GM21825 (cell line): Measurements from ENCODE around the gene PSMC5.
"Not testable (repeated sequence)": the region's sequence is repeated elsewhere in the genome, so short reads cannot be mapped to it uniquely, and the experiment has no call there.

ENCODE experiments used
- ATAC-seq: cut with Tn5 transposase; IDR thresholded peaks from one replicate; pipeline ENCODE4 v1.9.1; 2021; ENCODE audit warnings: mild to moderate bottlenecking, moderate library complexity; ENCODE audit not compliant: unreplicated experiment

The PSMC5 gene

GRCh38 chr17:63827002-63827800 lies at the start of gene PSMC5, which contains the start of gene FTSJ3:
Gene PSMC5, plus strand, starts transcription at chr17:63827431. Its CDS starts 60 bp downstream, at chr17:63827491.
Gene FTSJ3, minus strand, starts transcription at chr17:63827663. Its CDS starts 761 bp downstream, at chr17:63826902.
- peak; percentile 81 for ATAC-seq

GRCh38 chr17:63780507-63780906 lies 46.7 kb upstream of the PSMC5 start:
- ATAC-seq = no peak

- ATAC-seq = no peak
Observed at GRCh38 chr17:63780928-63781327, 46.3 kb upstream of the PSMC5 start.

- no peak for ATAC-seq
Observed at GRCh38 chr17:63783522-63783921, 43.7 kb upstream of the PSMC5 start.

- no peak for ATAC-seq
Observed at GRCh38 chr17:63785556-63785955, 41.7 kb upstream of the PSMC5 start.

GRCh38 chr17:63786117-63786516 lies 41.1 kb upstream of the PSMC5 start:
- no peak for ATAC-seq

- no peak for ATAC-seq
Observed at GRCh38 chr17:63786971-63787711, 40.1 kb upstream of the PSMC5 start.

GRCh38 chr17:63790057-63790456 lies 37.2 kb upstream of the PSMC5 start:
- no peak for ATAC-seq

- ATAC-seq = no peak
Observed at GRCh38 chr17:63792055-63792729, 35.0 kb upstream of the PSMC5 start.

- ATAC-seq = not testable (repeated sequence)
Observed at GRCh38 chr17:63796375-63796774, 30.9 kb upstream of the PSMC5 start.

- ATAC-seq = no peak
Observed at GRCh38 chr17:63798572-63799106, 28.6 kb upstream of the PSMC5 start.

- no peak for ATAC-seq
Observed at GRCh38 chr17:63800783-63801182, 26.4 kb upstream of the PSMC5 start.

- no peak for ATAC-seq
Observed at GRCh38 chr17:63804328-63804727, 22.9 kb upstream of the PSMC5 start.

- no peak for ATAC-seq
Observed at GRCh38 chr17:63805591-63805990, 21.6 kb upstream of the PSMC5 start.

GRCh38 chr17:63809970-63810369 lies 17.3 kb upstream of the PSMC5 start:
- no peak for ATAC-seq

- ATAC-seq = no peak
Observed at GRCh38 chr17:63816123-63816522, 11.1 kb upstream of the PSMC5 start.

- ATAC-seq = no peak
Observed at GRCh38 chr17:63816669-63817068, 10.6 kb upstream of the PSMC5 start.

GRCh38 chr17:63817736-63818385 lies 9.4 kb upstream of the PSMC5 start:
- ATAC-seq = no peak

GRCh38 chr17:63819131-63819530 lies 8.1 kb upstream of the PSMC5 start:
- no peak for ATAC-seq

- ATAC-seq = no peak
Observed at GRCh38 chr17:63819585-63820537, 7.4 kb upstream of the PSMC5 start.
